HCT116 (cell line): Measurements from ENCODE around the gene LRRC72. TPM values are rescaled to one million over a fixed set of nuclear protein-coding genes. Genes with fewer than 3 reads are reported as not detected.

Experiments
- ATAC-seq: fragments of 200-7000 bp; cut with Tn5 transposase; 2 replicates; pipeline ENCODE4 v1.9.1; 2020; ENCODE audit warnings: mild to moderate bottlenecking, moderate library complexity
- BruUV-seq: library from RNA; stranded (reverse); fragments of 400-500 nt; replicated peaks from 2 replicates; lab custom pipeline; 2021; lab: Mats Ljungman, UMichigan
- CTCF ChIA-PET: fragments of 300-600 bp; sonication (Branson Sonifier 250); formaldehyde crosslinking; loops from one replicate; lab custom pipeline; 2021; ENCODE audit warnings: antibody characterized with exemption; lab: Charles Lee
- POLR2A ChIA-PET: fragments of 300-600, 350-600 bp; sonication (Branson Sonifier 250); formaldehyde crosslinking; loops from one replicate; lab custom pipeline; 2021; ENCODE audit warnings: antibody characterized with exemption; lab: Charles Lee
- RAD21 ChIA-PET, 2 experiments: fragments of 300-600 bp; sonication (Branson Sonifier 250); formaldehyde crosslinking; loops; one replicate each; lab custom pipeline; 2023; ENCODE audit warnings: low total read pairs in 2 of 2; ENCODE audit not compliant: uncharacterized antibody in 2 of 2, unreplicated experiment in 2 of 2, low non-redundant PET in 1 of 2; lab: Charles Lee
- DNase-seq: peaks from one replicate; pipeline ENCODE4 v3.0.0-alpha.2; 2010; ENCODE audit warnings: low read depth, low spot score
- H2AFZ ChIP-seq: fragments of 200-600 bp; shearing (Covaris generic), sonication (generic); 2 replicates; pipeline ENCODE4 v1.6.1; 2017; ENCODE audit warnings: low read depth, mixed run types, mixed read lengths, antibody characterized with exemption, low read length; ENCODE audit not compliant: poor library complexity, severe bottlenecking
- H3K27ac ChIP-seq: 2 replicates; pipeline ENCODE4 v1.5.1; 2012; ENCODE audit warnings: low read depth, low read length
- H3K27me3 ChIP-seq: fragments of 200-600 bp; sonication (generic); 2 replicates; pipeline ENCODE4 v1.6.1; 2016; ENCODE audit warnings: mixed run types, low read length, mixed read lengths; ENCODE audit not compliant: insufficient read depth
- H3K36me3 ChIP-seq, 2 experiments: fragments of 200-500 bp in 1 of 2; fragments of 200-600 bp in 1 of 2; sonication (Bioruptor generic) in 1 of 2; sonication (generic) in 1 of 2; 2 replicates each; pipeline versions ENCODE4 v1.5.1 to v1.6.1; 2014 to 2016; ENCODE audit warnings: low read length in 2 of 2, inconsistent platforms in 1 of 2, mixed read lengths in 1 of 2, mixed run types in 1 of 2; ENCODE audit not compliant: insufficient read depth in 2 of 2, control insufficient read depth in 1 of 2
- H3K4me1 ChIP-seq, 2 experiments: fragments of 200-600 bp in 1 of 2; sonication (generic) in 1 of 2; 2 replicates each; pipeline versions ENCODE4 v1.5.1 to v1.6.1; 2012 to 2017; ENCODE audit warnings: low read length in 2 of 2, inconsistent platforms in 1 of 2, mild to moderate bottlenecking in 1 of 2, mixed read lengths in 1 of 2, mixed run types in 1 of 2, moderate library complexity in 1 of 2; ENCODE audit not compliant: insufficient read depth in 2 of 2, control insufficient read depth in 1 of 2
- H3K4me2 ChIP-seq: fragments of 200-600 bp; sonication (generic); 2 replicates; pipeline ENCODE4 v1.6.1; 2017; ENCODE audit warnings: mixed run types, low read length, mixed read lengths
- H3K4me3 ChIP-seq, 2 experiments: fragments of 200-600 bp in 1 of 2; sonication (generic) in 1 of 2; replicated peaks in 1 of 2; 2 replicates each; pipeline ENCODE4 v1.5.1; 2011 to 2016; ENCODE audit warnings: low read length in 2 of 2, control low read depth in 1 of 2, low read depth in 1 of 2, mild to moderate bottlenecking in 1 of 2, mixed read lengths in 1 of 2, mixed run types in 1 of 2
- H3K79me2 ChIP-seq: fragments of 200-600 bp; sonication (generic); 2 replicates; pipeline ENCODE4 v1.6.1; 2017; ENCODE audit warnings: mild to moderate bottlenecking, mixed run types, low read length, moderate library complexity, mixed read lengths; ENCODE audit not compliant: insufficient read depth
- H3K9ac ChIP-seq: fragments of 200-600 bp; sonication (generic); 2 replicates; pipeline ENCODE4 v1.6.1; 2016; ENCODE audit warnings: low read length, mixed read lengths
- H3K9me2 ChIP-seq: fragments of 200-600 bp; sonication (generic), shearing (Covaris generic); 2 replicates; pipeline ENCODE4 v1.6.1; 2017; ENCODE audit warnings: mixed run types, mild to moderate bottlenecking, moderate library complexity; ENCODE audit not compliant: insufficient read depth
- H3K9me3 ChIP-seq, 2 experiments: fragments of 200-500 bp in 1 of 2; fragments of 200-600 bp in 1 of 2; sonication (Bioruptor generic) in 1 of 2; sonication (generic) in 1 of 2; 2 replicates each; pipeline ENCODE4 v1.6.1; 2014 to 2017; ENCODE audit warnings: low read length in 2 of 2, mixed read lengths in 2 of 2, inconsistent platforms in 1 of 2, low read depth in 1 of 2, mild to moderate bottlenecking in 1 of 2, mixed run types in 1 of 2, moderate library complexity in 1 of 2; ENCODE audit not compliant: control insufficient read depth in 1 of 2, insufficient read depth in 1 of 2
- H4K20me1 ChIP-seq: fragments of 200-600 bp; sonication (generic), shearing (Covaris generic); 2 replicates; pipeline ENCODE4 v1.6.1; 2017; ENCODE audit warnings: mixed run types, mild to moderate bottlenecking, moderate library complexity; ENCODE audit not compliant: insufficient read depth
- CBX3 ChIP-seq: IDR thresholded peaks from 2 replicates; pipeline ENCODE4 v1.6.1; 2012; ENCODE audit warnings: low read depth
- CEBPB ChIP-seq: IDR thresholded peaks from 2 replicates; pipeline ENCODE4 v1.6.1; 2012; ENCODE audit warnings: low read depth
- ELF1 ChIP-seq: IDR thresholded peaks from 2 replicates; pipeline ENCODE4 v1.6.1; 2012; ENCODE audit warnings: low read depth, borderline replicate concordance
- EZH2 ChIP-seq: fragments of 200-600 bp; sonication (generic); IDR thresholded peaks from 2 replicates; pipeline ENCODE4 v1.6.1; 2017; ENCODE audit warnings: antibody characterized with exemption, mixed run types
- EZH2phosphoT487 ChIP-seq: fragments of 200-600 bp; IDR thresholded peaks from 2 replicates; pipeline ENCODE4 v1.6.1; 2018; ENCODE audit warnings: antibody characterized with exemption, borderline replicate concordance
- JUND ChIP-seq: IDR thresholded peaks from 2 replicates; pipeline ENCODE4 v1.6.1; 2012
- POLR2A ChIP-seq: IDR thresholded peaks from 2 replicates; pipeline ENCODE4 v1.7.0; 2011; ENCODE audit warnings: borderline replicate concordance; ENCODE audit not compliant: insufficient read depth, insufficient read length; ENCODE audit errors: extremely low read depth
- POLR2AphosphoS5 ChIP-seq: IDR thresholded peaks from 2 replicates; pipeline ENCODE4 v1.6.1; 2011; ENCODE audit warnings: mild to moderate bottlenecking, low read depth, low read length, moderate library complexity
- SIN3A ChIP-seq: IDR thresholded peaks from 2 replicates; pipeline ENCODE4 v1.6.1; 2012; ENCODE audit warnings: low read depth
- SP1 ChIP-seq: IDR thresholded peaks from 2 replicates; pipeline ENCODE4 v1.6.1; 2012; ENCODE audit warnings: low read depth
- SRF ChIP-seq: IDR thresholded peaks from 2 replicates; pipeline ENCODE4 v1.6.1; 2012; ENCODE audit warnings: low read depth
- TCF7L2 ChIP-seq: IDR thresholded peaks from 2 replicates; pipeline ENCODE4 v1.7.0; 2011; ENCODE audit warnings: borderline replicate concordance, inconsistent platforms; ENCODE audit not compliant: insufficient read depth, insufficient read length; ENCODE audit errors: extremely low read depth
- YY1 ChIP-seq: IDR thresholded peaks from 2 replicates; pipeline ENCODE4 v1.6.1; 2011; ENCODE audit warnings: low read length, low read depth, moderate library complexity, mild to moderate bottlenecking; ENCODE audit not compliant: insufficient replicate concordance; ENCODE audit errors: extremely low read depth
- ZFX ChIP-seq: fragments of 450-650 bp; IDR thresholded peaks from 2 replicates; pipeline ENCODE4 v1.6.1; 2017
- ZNF274 ChIP-seq: fragments of 200-500 bp; sonication (Bioruptor generic); IDR thresholded peaks from 2 replicates; pipeline ENCODE4 v1.6.1; 2014; ENCODE audit warnings: mild to moderate bottlenecking, low read depth, low read length, inconsistent platforms
- intact Hi-C: fragments of 100-400 bp; cut with micrococcal nuclease; formaldehyde crosslinking; loops from 2 replicates; pipeline ENCODE4 v1.10.0; 2022
- total RNA-seq: library from RNA; stranded (reverse); gene quantifications from one replicate; pipeline ENCODE4 v1.2.1, GENCODE V29; 2021; ENCODE audit not compliant: unreplicated experiment
- TF ChIP-seq, protein P1 (sequence below), 3 experiments: fragments of 200-600 bp in 1 of 3; sonication (generic) in 1 of 3; IDR thresholded peaks in 2 of 3; conservative IDR thresholded peaks in 1 of 3; 2 replicates each; pipeline ENCODE4 v1.5.1; 2012 to 2017; ENCODE audit warnings: low read depth in 2 of 3, low read length in 2 of 3, antibody characterized with exemption in 1 of 3, borderline replicate concordance in 1 of 3, control low read depth in 1 of 3, mild to moderate bottlenecking in 1 of 3, mixed read lengths in 1 of 3, mixed run types in 1 of 3, moderate library complexity in 1 of 3; ENCODE audit not compliant: insufficient read depth in 1 of 3
- TF ChIP-seq, protein P2 (sequence below): IDR thresholded peaks from 2 replicates; pipeline ENCODE4 v1.6.1; 2012; ENCODE audit warnings: low read depth
- TF ChIP-seq, protein P3 (sequence below): IDR thresholded peaks from 2 replicates; pipeline ENCODE4 v1.6.1; 2012
- TF ChIP-seq, protein P4 (sequence below): IDR thresholded peaks from 2 replicates; pipeline ENCODE4 v1.6.1; 2012
- TF ChIP-seq, protein P5 (sequence below): IDR thresholded peaks from 2 replicates; pipeline ENCODE4 v1.6.1; 2011; ENCODE audit warnings: mild to moderate bottlenecking, low read length, moderate library complexity; ENCODE audit not compliant: insufficient replicate concordance; ENCODE audit errors: extremely low read depth

Gene LRRC72
- total RNA-seq, 1 experiment from 2014 or later, result not detected

DNA sequence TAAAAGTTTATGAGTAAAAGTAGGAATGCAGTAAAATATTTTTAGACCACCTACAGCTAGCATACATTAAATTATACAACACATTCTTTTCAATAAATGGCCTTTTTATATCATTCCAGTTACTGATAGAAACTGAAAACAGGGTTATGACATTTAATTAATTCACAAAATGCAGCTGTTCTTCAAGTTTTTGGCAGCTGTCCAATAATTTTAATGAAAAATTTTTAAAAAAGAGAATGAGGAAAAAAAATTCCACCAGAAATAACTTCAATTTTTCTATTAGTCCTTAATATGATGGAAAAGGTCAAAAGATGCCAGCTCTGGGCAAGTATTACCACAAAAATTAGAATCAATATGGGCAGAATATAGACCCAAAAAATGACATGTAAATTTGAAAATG, 11.9 kb upstream of the LRRC72 start:
- no peaks in the 10 kb centered on the region for H3K9me3 ChIP-seq
- no peaks in the 10 kb centered on the region for H3K4me1 ChIP-seq
- H3K9me2 ChIP-seq, result no peaks in the 10 kb centered on the region
- no peak overlapping the region for H3K9ac ChIP-seq
- no peak overlapping the region for H3K4me3 ChIP-seq
- H3K36me3 ChIP-seq, result no peaks in the 10 kb centered on the region
- no peak for ATAC-seq
- intact Hi-C loops, result no loop called here
- no peak overlapping the region for H3K4me2 ChIP-seq
- CTCF ChIA-PET, result no interaction called here
- no peak overlapping the region for H2AFZ ChIP-seq
- RAD21 ChIA-PET, result no interaction called here
- no peaks in the 10 kb centered on the region for H4K20me1 ChIP-seq
- no TSS peak for BruUV-seq
- H3K27me3 ChIP-seq, result no peaks in the 10 kb centered on the region
- no peak for TF ChIP-seq ZNF274
- TF ChIP-seq, protein P1, sequence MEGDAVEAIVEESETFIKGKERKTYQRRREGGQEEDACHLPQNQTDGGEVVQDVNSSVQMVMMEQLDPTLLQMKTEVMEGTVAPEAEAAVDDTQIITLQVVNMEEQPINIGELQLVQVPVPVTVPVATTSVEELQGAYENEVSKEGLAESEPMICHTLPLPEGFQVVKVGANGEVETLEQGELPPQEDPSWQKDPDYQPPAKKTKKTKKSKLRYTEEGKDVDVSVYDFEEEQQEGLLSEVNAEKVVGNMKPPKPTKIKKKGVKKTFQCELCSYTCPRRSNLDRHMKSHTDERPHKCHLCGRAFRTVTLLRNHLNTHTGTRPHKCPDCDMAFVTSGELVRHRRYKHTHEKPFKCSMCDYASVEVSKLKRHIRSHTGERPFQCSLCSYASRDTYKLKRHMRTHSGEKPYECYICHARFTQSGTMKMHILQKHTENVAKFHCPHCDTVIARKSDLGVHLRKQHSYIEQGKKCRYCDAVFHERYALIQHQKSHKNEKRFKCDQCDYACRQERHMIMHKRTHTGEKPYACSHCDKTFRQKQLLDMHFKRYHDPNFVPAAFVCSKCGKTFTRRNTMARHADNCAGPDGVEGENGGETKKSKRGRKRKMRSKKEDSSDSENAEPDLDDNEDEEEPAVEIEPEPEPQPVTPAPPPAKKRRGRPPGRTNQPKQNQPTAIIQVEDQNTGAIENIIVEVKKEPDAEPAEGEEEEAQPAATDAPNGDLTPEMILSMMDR (IDR thresholded peaks at IDR 0.05 in 2 of 3, conservative IDR thresholded peaks at IDR 0.05 in 1 of 3; ENCODE audit: borderline replicate concordance in 1 of 3, insufficient read depth in 1 of 3, low read depth in 2 of 3, low read length in 2 of 3), result no peak
- TF ChIP-seq SRF, result no peak
- no peak for TF ChIP-seq CBX3
- TF ChIP-seq, protein P2, sequence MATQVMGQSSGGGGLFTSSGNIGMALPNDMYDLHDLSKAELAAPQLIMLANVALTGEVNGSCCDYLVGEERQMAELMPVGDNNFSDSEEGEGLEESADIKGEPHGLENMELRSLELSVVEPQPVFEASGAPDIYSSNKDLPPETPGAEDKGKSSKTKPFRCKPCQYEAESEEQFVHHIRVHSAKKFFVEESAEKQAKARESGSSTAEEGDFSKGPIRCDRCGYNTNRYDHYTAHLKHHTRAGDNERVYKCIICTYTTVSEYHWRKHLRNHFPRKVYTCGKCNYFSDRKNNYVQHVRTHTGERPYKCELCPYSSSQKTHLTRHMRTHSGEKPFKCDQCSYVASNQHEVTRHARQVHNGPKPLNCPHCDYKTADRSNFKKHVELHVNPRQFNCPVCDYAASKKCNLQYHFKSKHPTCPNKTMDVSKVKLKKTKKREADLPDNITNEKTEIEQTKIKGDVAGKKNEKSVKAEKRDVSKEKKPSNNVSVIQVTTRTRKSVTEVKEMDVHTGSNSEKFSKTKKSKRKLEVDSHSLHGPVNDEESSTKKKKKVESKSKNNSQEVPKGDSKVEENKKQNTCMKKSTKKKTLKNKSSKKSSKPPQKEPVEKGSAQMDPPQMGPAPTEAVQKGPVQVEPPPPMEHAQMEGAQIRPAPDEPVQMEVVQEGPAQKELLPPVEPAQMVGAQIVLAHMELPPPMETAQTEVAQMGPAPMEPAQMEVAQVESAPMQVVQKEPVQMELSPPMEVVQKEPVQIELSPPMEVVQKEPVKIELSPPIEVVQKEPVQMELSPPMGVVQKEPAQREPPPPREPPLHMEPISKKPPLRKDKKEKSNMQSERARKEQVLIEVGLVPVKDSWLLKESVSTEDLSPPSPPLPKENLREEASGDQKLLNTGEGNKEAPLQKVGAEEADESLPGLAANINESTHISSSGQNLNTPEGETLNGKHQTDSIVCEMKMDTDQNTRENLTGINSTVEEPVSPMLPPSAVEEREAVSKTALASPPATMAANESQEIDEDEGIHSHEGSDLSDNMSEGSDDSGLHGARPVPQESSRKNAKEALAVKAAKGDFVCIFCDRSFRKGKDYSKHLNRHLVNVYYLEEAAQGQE, result no peak
- TF ChIP-seq SP1, result no peak
- TF ChIP-seq ZFX, result no peak
- no peak for TF ChIP-seq EZH2phosphoT487
- no peak for TF ChIP-seq EZH2
- no peak for TF ChIP-seq JUND
- TF ChIP-seq, protein P3, sequence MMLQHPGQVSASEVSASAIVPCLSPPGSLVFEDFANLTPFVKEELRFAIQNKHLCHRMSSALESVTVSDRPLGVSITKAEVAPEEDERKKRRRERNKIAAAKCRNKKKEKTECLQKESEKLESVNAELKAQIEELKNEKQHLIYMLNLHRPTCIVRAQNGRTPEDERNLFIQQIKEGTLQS, result no peak
- no peak for TF ChIP-seq CEBPB
- no peak for TF ChIP-seq YY1
- TF ChIP-seq POLR2A, result no peak
- no peak for TF ChIP-seq TCF7L2
- TF ChIP-seq SIN3A, result no peak
- TF ChIP-seq ELF1, result no peak
- TF ChIP-seq POLR2AphosphoS5, result no peak
- TF ChIP-seq, protein P4, sequence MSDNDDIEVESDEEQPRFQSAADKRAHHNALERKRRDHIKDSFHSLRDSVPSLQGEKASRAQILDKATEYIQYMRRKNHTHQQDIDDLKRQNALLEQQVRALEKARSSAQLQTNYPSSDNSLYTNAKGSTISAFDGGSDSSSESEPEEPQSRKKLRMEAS, result no peak
- TF ChIP-seq, protein P5, sequence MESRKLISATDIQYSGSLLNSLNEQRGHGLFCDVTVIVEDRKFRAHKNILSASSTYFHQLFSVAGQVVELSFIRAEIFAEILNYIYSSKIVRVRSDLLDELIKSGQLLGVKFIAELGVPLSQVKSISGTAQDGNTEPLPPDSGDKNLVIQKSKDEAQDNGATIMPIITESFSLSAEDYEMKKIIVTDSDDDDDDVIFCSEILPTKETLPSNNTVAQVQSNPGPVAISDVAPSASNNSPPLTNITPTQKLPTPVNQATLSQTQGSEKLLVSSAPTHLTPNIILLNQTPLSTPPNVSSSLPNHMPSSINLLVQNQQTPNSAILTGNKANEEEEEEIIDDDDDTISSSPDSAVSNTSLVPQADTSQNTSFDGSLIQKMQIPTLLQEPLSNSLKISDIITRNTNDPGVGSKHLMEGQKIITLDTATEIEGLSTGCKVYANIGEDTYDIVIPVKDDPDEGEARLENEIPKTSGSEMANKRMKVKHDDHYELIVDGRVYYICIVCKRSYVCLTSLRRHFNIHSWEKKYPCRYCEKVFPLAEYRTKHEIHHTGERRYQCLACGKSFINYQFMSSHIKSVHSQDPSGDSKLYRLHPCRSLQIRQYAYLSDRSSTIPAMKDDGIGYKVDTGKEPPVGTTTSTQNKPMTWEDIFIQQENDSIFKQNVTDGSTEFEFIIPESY, result no peak
- POLR2A ChIA-PET, result no interaction called here
- no peak for DNase-seq
- no peak overlapping the region for H3K27ac ChIP-seq
- no peaks in the 10 kb centered on the region for H3K79me2 ChIP-seq
